Activated CD8-positive, alpha-beta memory T cell treated with anti-CD3 and anti-CD28 coated beads, Interleukin-2, amount 10 ng/mL, durations not matched to agents 7 days and 5 days (primary cell): ENCODE measurements around the gene NFATC2. TPM values are rescaled to one million over a fixed set of nuclear protein-coding genes. Genes with fewer than 3 reads are reported as not detected.
A peak's percentile ranks its signal among the peaks of the same experiment; 100 is the strongest.

Source experiments
- ATAC-seq: fragments of 150-1000 bp; cut with Tn5 transposase; one replicate; pipeline ENCODE4 v1.10.0; 2021; ENCODE audit warnings: moderate library complexity
- CTCF ChIA-PET: fragments of 350-600 bp; sonication (Branson Sonifier 250); formaldehyde crosslinking; loops from one replicate; lab custom pipeline; 2021; ENCODE audit warnings: antibody characterized with exemption; lab: Charles Lee
- DNase-seq: peaks from one replicate; pipeline ENCODE4 v3.0.0-alpha.2; 2020
- H3K27ac Mint-ChIP-seq: one replicate; pipeline ENCODE4 v1.8.0; 2021; ENCODE audit warnings: mild to moderate bottlenecking, mixed read lengths
- H3K27me3 Mint-ChIP-seq: one replicate; pipeline ENCODE4 v1.8.0; 2021; ENCODE audit warnings: mixed read lengths
- H3K36me3 Mint-ChIP-seq: one replicate; pipeline ENCODE4 v1.8.0; 2021; ENCODE audit warnings: mild to moderate bottlenecking, mixed read lengths
- H3K4me1 Mint-ChIP-seq: one replicate; pipeline ENCODE4 v1.8.0; 2021; ENCODE audit warnings: mixed read lengths
- H3K4me3 Mint-ChIP-seq: one replicate; pipeline ENCODE4 v1.8.0; 2021; ENCODE audit warnings: mild to moderate bottlenecking, moderate library complexity, mixed read lengths
- H3K9me3 Mint-ChIP-seq: one replicate; pipeline ENCODE4 v1.8.0; 2022; ENCODE audit warnings: low read depth, mixed read lengths
- total RNA-seq, 2 experiments: library from RNA; stranded (reverse); gene quantifications; one replicate each; pipeline ENCODE4 v1.2.3, GENCODE V29; 2021

NFATC2 gene
- total RNA-seq, 2 experiments from 2014 or later, result 39.9 to 59.0 TPM

DNA sequence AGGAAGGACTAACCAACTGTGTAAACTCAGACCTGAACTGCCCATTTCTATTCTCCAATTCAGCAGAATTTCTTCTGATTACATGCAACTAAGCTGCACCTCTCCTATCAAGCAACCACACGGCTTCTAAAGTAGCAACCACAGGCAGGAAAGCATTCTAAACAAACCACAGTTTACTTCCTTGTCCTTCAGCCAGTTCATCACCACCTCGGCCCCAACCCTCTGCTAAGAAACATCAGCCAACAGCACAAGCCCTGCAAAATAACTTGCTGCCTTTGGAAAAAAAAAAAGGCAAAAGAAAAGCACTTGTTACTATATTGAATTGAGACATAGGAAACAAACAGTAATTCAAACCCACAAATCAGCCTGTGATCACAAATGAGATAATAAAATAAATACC lies 140.3 kb downstream of the NFATC2 start:
- Mint-ChIP-seq H3K9me3 (no peaks in the 10 kb centered on the region), H3K4me1 (peaks cover 97% of the 10 kb centered on the region), H3K27ac (peak overlapping the region; percentile 99), H3K27me3 (no peaks in the 10 kb centered on the region), H3K36me3 (peaks cover 68% of the 10 kb centered on the region), H3K4me3 (peak overlapping the region; percentile 29)
- ATAC-seq, result peak; percentile 6
- CTCF ChIA-PET, result interaction anchor here (1.6 to 7.8 kb wide), 4 partner anchors 9 to 126 kb away, joined by 4 to 71 read pairs (median 22); no protein-coding TSS in a partner anchor
- peak; percentile 83 for DNase-seq

DNA sequence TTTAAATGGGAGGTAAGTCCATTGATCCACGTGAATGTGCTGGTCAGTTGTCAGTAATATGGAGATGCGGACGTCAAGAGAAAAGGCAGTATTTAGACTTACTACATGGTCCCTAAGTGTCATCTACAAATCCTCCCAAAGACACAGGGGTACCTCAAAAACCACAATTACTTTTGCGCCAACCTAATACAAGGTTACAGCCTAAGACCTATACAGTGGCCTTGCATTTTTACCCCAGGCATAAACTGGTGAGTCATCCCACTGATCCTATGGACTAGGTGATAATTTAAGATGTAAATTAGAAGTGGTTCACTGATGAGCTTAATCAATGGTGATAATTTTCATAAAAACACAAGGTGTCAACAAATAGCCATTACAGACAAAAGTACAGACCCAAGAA lies 141.0 kb downstream of the NFATC2 start:
- ATAC-seq, result no peak
- Mint-ChIP-seq H3K9me3 (no peaks in the 10 kb centered on the region), H3K4me1 (peaks cover 96% of the 10 kb centered on the region), H3K36me3 (peaks cover 65% of the 10 kb centered on the region), H3K27me3 (no peaks in the 10 kb centered on the region), H3K4me3 (peak overlapping the region; percentile 29), H3K27ac (peak overlapping the region; percentile 99)
- DNase-seq, result no peak
- CTCF ChIA-PET, result interaction anchor here (0.9 to 7.8 kb wide), 6 partner anchors 10 to 207 kb away, joined by 3 to 71 read pairs (median 12); no protein-coding TSS in a partner anchor

DNA sequence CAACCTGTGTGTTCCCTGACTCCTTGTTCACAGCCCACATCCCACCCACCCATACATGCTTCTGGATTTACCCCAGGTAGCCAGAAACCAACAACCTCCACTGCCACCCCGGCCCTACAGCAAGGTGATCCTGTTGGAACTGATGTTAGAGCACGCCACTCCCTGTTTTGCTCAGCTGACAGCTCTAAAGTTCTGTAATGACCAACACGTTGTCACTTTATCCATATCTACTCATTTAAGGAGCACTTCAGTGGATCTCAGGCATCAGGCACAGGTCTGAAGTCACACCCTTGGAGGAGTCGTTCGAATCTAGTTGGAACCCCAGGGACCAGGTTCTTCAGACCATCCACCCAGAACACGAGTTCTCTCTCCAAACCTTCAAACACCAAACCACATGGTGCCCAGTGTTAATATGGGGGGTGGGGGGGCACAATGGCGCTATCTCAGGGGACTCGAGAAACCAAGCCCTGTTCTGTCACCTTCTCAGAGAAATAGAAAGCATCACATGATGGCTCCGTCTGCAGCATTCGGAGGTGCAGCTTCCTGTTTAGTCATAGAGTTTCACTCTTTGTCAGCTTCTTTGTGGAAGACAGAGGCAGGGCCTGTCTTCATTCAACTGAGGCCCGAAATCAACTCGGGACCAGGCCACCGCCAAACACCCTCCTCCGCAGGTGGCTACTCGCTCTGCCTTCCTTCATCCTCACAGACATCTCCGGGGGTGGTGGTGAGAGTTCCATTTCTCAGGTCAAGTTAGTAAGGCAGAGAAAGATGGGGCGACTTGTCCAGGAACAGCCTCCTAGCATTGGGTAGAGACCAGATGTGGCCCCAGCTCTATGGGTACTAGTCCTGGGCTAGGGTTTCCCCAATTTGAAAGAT lies 142.2 kb downstream of the NFATC2 start:
- H3K36me3 Mint-ChIP-seq, result peaks cover 53% of the 10 kb centered on the region
- no peaks in the 10 kb centered on the region for H3K9me3 Mint-ChIP-seq
- peaks cover 87% of the 10 kb centered on the region for H3K4me1 Mint-ChIP-seq
- DNase-seq (peak; percentile 91), ATAC-seq (peak; percentile 66)
- no peaks in the 10 kb centered on the region for H3K27me3 Mint-ChIP-seq
- peak overlapping the region; percentile 99 for H3K27ac Mint-ChIP-seq
- peak overlapping the region; percentile 66 for H3K4me3 Mint-ChIP-seq
- CTCF ChIA-PET, result interaction anchor here (1.0 to 7.8 kb wide), 11 partner anchors 10 to 194 kb away, joined by 3 to 71 read pairs (median 4); partner anchors contain the start of gene NFATC2

DNA sequence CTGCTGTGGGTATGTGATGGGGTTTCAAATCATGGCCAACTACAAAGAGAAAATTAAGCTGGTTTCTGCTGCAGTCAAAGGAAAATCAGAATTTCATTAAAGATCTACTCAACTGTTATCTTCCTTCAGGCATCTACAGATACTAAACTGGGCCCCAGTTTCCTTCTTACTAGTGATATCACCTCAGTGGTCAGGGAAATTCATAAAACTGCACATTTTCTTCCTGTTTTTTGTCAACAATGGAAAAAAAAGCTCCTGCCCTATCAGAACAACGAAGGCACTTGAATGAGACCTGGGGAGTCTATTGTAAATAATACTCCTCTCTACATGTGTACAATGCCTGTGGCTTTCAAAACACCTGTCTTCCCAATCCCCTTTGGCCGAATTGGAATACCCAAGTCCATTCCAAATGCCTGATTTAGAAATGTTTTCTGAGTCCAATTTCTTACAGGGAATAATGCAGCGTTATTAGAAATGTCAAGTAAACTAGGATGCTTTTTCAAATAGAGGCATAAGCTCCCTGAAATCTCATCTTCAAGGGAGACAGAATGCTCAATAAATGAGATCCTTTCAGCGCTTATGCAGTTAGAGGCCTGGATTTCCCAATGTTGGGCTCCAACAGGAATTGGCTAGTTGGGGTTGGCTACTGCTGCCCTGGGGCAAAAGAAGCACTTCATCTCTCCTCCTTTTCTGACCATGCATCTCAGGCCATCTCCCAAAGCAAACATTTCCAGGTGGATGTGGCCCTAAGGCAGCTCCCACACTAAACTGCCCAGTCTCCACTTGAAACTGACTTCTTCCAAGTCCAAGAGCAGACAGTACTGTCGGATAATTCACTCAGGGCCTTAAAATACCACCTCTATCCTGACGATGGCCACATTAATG lies 143.3 kb downstream of the NFATC2 start:
- H3K4me1 Mint-ChIP-seq, result peaks cover 77% of the 10 kb centered on the region
- peak overlapping the region; percentile 99 for H3K27ac Mint-ChIP-seq
- peak overlapping the region; percentile 66 for H3K4me3 Mint-ChIP-seq
- DNase-seq (no peak), ATAC-seq (no peak)
- H3K9me3 Mint-ChIP-seq, result no peaks in the 10 kb centered on the region
- H3K36me3 Mint-ChIP-seq, result peaks cover 51% of the 10 kb centered on the region
- CTCF ChIA-PET, result interaction anchor here (0.8 to 7.8 kb wide), 10 partner anchors 9 to 195 kb away, joined by 4 to 71 read pairs (median 4); no protein-coding TSS in a partner anchor
- H3K27me3 Mint-ChIP-seq, result no peaks in the 10 kb centered on the region

DNA sequence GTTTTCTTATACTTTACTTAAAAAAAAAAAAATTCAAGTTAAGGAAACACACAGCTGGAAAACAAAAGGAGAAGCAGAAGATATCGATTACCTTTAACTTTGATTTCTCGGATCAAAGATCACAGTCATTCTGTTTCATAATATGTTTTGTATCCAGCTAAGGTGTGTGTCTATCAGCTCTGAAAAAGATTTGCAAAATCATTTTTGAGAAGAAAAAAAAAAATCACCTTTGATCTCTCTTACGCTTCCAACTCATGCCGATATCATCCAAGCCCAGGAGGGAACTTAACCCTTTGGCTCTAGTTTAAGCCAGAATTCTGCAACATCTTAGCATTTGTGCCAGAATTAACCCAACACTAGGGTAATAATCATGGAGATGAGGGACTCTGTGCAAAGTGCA lies 144.0 kb downstream of the NFATC2 start:
- Mint-ChIP-seq H3K9me3 (no peaks in the 10 kb centered on the region), H3K27ac (peak overlapping the region; percentile 99), H3K4me1 (peaks cover 70% of the 10 kb centered on the region), H3K27me3 (no peaks in the 10 kb centered on the region), H3K4me3 (no peak overlapping the region), H3K36me3 (peaks cover 46% of the 10 kb centered on the region)
- ATAC-seq (no peak), DNase-seq (no peak)
- CTCF ChIA-PET, result interaction anchor here (0.7 to 7.8 kb wide), 3 partner anchors 9 to 196 kb away, joined by 3 to 71 read pairs (median 4); no protein-coding TSS in a partner anchor

DNA sequence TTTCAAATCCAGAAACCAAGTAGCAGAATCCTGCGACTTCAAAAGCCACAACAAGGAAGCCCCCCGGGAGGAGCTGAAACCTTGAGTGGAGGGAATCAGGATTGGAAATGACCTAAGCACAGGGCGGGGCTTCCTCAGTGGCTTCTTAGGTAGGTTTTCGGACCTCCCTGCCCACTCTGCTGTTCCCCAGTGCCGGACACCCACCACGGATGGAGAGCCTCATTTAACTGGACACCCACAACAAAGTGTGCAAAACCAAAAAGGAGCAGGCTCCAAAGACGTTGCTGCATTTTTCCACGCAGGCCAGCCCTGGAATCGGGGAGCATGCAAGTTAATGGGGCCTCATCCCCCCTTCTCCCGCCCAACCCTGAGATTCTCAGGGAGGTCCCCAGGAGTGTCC lies 144.4 kb downstream of the NFATC2 start:
- DNase-seq (no peak), ATAC-seq (no peak)
- no peak overlapping the region for H3K27ac Mint-ChIP-seq
- CTCF ChIA-PET, result interaction anchor here (0.7 to 7.8 kb wide), 3 partner anchors 9 to 196 kb away, joined by 3 to 71 read pairs (median 4); no protein-coding TSS in a partner anchor
- H3K36me3 Mint-ChIP-seq, result peaks cover 42% of the 10 kb centered on the region
- no peak overlapping the region for H3K4me3 Mint-ChIP-seq
- H3K4me1 Mint-ChIP-seq, result peaks cover 67% of the 10 kb centered on the region
- no peaks in the 10 kb centered on the region for H3K9me3 Mint-ChIP-seq
- H3K27me3 Mint-ChIP-seq, result no peaks in the 10 kb centered on the region

DNA sequence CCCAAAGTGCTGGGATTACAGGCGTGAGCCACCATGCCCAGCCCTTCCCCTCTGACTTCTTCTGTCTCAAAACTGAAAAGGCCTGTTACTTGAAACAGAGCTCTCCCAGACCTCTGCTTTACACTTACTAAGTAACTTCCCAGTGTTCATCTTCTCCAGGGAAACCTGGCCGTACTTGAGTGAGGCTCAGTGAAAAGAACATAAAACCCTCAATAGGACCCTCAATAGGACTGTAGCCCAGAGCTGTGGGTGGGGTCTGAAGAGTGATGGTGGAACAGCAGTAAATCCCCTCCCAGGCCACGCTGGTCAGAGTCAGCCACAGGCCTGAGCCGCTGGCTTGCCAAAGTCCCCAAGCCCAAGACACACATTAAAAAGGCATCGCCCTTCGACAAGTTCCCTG lies 145.4 kb downstream of the NFATC2 start:
- Mint-ChIP-seq H3K4me3 (no peak overlapping the region), H3K9me3 (no peaks in the 10 kb centered on the region), H3K36me3 (peaks cover 48% of the 10 kb centered on the region), H3K4me1 (peaks cover 67% of the 10 kb centered on the region), H3K27ac (no peak overlapping the region), H3K27me3 (no peaks in the 10 kb centered on the region)
- DNase-seq (no peak), ATAC-seq (no peak)
- CTCF ChIA-PET, result interaction anchor here (0.7 to 2.1 kb wide), 2 partner anchors 11 to 197 kb away, joined by 3 to 7 read pairs; no protein-coding TSS in a partner anchor

DNA sequence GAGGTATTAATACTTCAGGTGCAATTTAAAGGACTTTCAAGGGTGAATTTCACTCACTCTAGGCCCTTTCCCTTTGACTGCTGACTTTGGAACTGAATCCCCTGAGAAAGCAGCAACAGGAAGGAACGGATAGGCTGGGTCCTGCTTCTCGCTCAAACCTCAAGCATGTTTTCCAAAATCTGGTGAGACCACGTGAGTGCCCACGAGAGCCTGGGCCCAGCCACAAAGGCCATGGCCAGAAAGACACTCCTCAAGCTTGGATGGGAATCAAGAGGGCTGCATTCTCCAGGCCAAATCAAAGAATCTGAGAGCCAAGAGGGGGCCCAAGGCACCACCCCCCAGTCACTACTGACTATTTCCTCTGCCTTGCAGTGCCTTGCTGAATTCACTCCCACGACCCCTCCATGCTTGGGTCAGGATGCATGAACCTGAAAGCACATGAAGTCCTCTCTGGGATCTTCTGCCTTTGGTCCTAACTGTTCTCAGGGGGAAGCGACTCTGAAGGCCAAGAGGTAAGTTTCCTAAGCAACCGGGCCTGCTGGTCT lies 146.1 kb downstream of the NFATC2 start:
- Mint-ChIP-seq H3K9me3 (no peaks in the 10 kb centered on the region), H3K27me3 (no peaks in the 10 kb centered on the region), H3K4me3 (no peak overlapping the region), H3K36me3 (peaks cover 52% of the 10 kb centered on the region), H3K4me1 (peaks cover 63% of the 10 kb centered on the region), H3K27ac (no peak overlapping the region)
- DNase-seq (no peak), ATAC-seq (no peak)
- CTCF ChIA-PET, result interaction anchor here (2.1 kb wide), 1 partner anchor 10 kb away, joined by 7 read pairs; no protein-coding TSS in a partner anchor

DNA sequence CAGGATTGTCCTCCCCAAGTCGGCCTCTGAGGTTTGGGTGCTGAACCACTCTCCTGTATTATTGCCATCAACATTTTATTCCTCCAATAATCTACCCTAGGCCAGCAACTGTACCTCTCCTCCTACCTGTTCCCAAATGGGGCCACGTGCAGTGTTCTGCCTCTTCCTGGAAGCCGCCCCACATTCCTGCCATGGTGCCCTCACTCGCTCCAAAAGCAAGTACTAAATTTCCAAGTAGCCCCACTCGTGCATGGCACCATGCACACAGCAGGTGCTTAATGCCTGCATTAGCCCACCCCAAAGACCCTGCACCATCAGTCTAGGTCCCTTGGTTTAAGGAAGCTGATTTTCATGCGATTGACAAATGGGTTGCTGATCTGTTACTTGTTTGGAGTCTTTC lies 147.8 kb downstream of the NFATC2 start:
- ATAC-seq (no peak), DNase-seq (no peak)
- H3K36me3 Mint-ChIP-seq, result peaks cover 60% of the 10 kb centered on the region
- no peaks in the 10 kb centered on the region for H3K27me3 Mint-ChIP-seq
- H3K4me1 Mint-ChIP-seq, result peaks cover 63% of the 10 kb centered on the region
- CTCF ChIA-PET, result no interaction called here
- H3K4me3 Mint-ChIP-seq, result no peak overlapping the region
- H3K9me3 Mint-ChIP-seq, result no peaks in the 10 kb centered on the region
- no peak overlapping the region for H3K27ac Mint-ChIP-seq

DNA sequence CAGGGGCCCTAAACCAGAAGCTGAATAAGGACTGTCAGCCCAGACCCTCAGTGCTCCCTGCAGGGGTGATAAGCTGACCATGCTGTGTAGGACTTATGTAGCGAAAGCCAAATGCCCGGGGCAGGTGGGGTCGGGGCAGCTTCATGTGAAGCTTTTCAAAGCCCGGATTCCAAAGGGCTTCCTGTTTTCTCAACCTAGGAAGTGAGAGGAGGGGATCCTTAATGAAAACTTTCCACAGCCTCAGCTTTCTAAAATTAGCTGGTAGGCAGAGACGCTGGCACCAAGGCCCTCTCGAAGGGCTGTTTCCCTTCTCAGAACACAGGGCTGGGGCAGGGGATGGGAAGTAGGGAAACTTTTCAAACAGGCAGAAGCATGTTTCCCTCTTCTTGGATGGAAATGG lies 148.9 kb downstream of the NFATC2 start:
- no peak overlapping the region for H3K4me3 Mint-ChIP-seq
- CTCF ChIA-PET, result no interaction called here
- H3K27me3 Mint-ChIP-seq, result no peaks in the 10 kb centered on the region
- DNase-seq (no peak), ATAC-seq (no peak)
- no peaks in the 10 kb centered on the region for H3K9me3 Mint-ChIP-seq
- H3K4me1 Mint-ChIP-seq, result peaks cover 63% of the 10 kb centered on the region
- no peak overlapping the region for H3K27ac Mint-ChIP-seq
- peaks cover 64% of the 10 kb centered on the region for H3K36me3 Mint-ChIP-seq

DNA sequence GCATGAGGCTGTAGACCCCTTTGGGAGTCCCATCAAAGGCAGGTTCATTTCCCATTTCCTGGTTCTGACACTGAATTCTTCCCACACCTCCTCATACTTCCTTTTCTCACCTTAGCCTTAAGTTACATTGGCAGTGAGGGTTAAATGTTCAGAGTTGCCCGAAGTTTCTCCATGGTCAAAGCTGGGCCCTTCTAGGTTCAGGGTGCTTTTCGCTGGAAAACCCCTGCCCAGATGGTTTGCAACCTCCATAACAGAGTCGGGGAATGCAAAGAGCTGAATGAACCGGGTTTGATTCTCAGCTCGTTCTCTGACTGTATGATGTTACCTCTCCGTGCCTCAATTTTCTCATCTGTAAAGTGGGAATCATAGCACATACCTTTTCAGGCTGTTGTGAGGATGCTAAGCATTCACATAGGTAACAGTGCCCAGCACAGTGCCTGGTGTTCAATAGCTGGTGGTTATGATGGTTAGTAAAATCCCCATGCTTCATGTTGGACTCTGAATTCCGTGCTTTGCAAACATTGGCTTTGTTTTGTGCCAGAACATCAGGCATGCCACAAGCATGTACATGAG lies 149.8 kb downstream of the NFATC2 start:
- ATAC-seq, result no peak
- H3K27me3 Mint-ChIP-seq, result no peaks in the 10 kb centered on the region
- H3K4me3 Mint-ChIP-seq, result no peak overlapping the region
- CTCF ChIA-PET, result no interaction called here
- H3K27ac Mint-ChIP-seq, result no peak overlapping the region
- H3K36me3 Mint-ChIP-seq, result peaks cover 63% of the 10 kb centered on the region
- no peak for DNase-seq
- H3K4me1 Mint-ChIP-seq, result peaks cover 65% of the 10 kb centered on the region
- no peaks in the 10 kb centered on the region for H3K9me3 Mint-ChIP-seq

DNA sequence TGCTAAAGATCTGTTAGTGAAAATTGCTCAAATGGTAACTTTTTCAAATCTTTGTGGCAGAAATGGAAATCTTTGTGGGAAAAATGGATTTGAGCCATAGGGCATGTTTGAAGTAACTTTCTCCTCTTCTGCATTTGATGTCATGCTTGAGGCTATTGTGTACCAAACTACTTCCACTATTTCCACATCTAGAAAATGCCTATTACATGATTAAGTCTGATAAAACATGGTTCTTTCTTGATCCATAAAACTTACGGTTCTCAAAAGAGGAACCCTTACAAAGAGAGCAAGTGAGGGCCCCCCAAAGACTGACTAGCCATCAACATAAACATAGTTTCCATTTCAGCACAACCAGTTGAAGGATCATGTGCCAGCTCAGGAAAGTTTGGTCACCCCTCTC lies 150.6 kb downstream of the NFATC2 start:
- Mint-ChIP-seq H3K36me3 (peaks cover 62% of the 10 kb centered on the region), H3K9me3 (no peaks in the 10 kb centered on the region), H3K27me3 (no peaks in the 10 kb centered on the region), H3K4me1 (peaks cover 65% of the 10 kb centered on the region), H3K4me3 (no peak overlapping the region), H3K27ac (no peak overlapping the region)
- CTCF ChIA-PET, result interaction anchor here (3.5 kb wide), 1 partner anchor 13 kb away, joined by 19 read pairs; no protein-coding TSS in a partner anchor
- DNase-seq (no peak), ATAC-seq (no peak)
